Esophagus (tissue), 2 donors: Measurements from ENCODE around the gene HOXD11. TPM values are rescaled to one million over a fixed set of nuclear protein-coding genes. Genes with fewer than 3 reads are reported as not detected.

Experiments
- H3K27ac ChIP-seq, 2 donors: one replicate each; pipeline ENCODE4 v1.5.1; 2013; ENCODE audit warnings: low read depth in 2 of 2, mild to moderate bottlenecking in 2 of 2, inconsistent platforms in 1 of 2, low read length in 1 of 2, moderate library complexity in 1 of 2
- H3K27me3 ChIP-seq, 2 donors: one replicate each; pipeline ENCODE4 v1.6.1; 2013; ENCODE audit warnings: low read length in 2 of 2, control low read depth in 1 of 2, mild to moderate bottlenecking in 1 of 2; ENCODE audit not compliant: insufficient read depth in 2 of 2, control insufficient read depth in 1 of 2
- H3K36me3 ChIP-seq, 2 donors: one replicate each; pipeline ENCODE4 v1.6.1; 2013; ENCODE audit warnings: low read length in 1 of 2; ENCODE audit not compliant: control insufficient read depth in 2 of 2, insufficient read depth in 2 of 2
- H3K4me1 ChIP-seq, 2 donors: one replicate each; pipeline ENCODE4 v1.6.1; 2013; ENCODE audit warnings: low read length in 1 of 2; ENCODE audit not compliant: control insufficient read depth in 2 of 2, insufficient read depth in 2 of 2
- H3K4me3 ChIP-seq, 2 donors: one replicate each; pipeline ENCODE4 v1.5.1; 2013; ENCODE audit warnings: low read length in 2 of 2, mild to moderate bottlenecking in 2 of 2, low read depth in 1 of 2, moderate library complexity in 1 of 2
- H3K9me3 ChIP-seq, 2 donors: one replicate each; pipeline ENCODE4 v1.6.1; 2013; ENCODE audit warnings: mild to moderate bottlenecking in 2 of 2, low read depth in 1 of 2, low read length in 1 of 2, moderate library complexity in 1 of 2; ENCODE audit not compliant: control insufficient read depth in 2 of 2, insufficient read depth in 1 of 2
- WGBS, 2 donors: extraction: QIAGEN DNeasy Blood & Tissue Kit; methylation state at CpG; one replicate each; pipeline ENCODE4 v1.1.7; 2013; 5-methylcytosine and 5-hydroxymethylcytosine counted together
- polyA plus RNA-seq, 2 donors: library from polyadenylated mRNA; stranded (reverse); fragments of 200-250 nt; gene quantifications; one replicate each; pipeline ENCODE4 v1.2.3, GENCODE V29; 2013
- donor health status: healthy with polysubstance abuse.
- donor health status: Bipolar disorder and iron deficiency.

HOXD11 gene
- polyA plus RNA-seq, 2 donors = 0.08 TPM; not detected in 1

- Histone ChIP-seq H3K36me3 (no peaks in the 10 kb centered on the region), H3K4me1 (peaks cover 8 to 13% of the 10 kb centered on the region in 2 donors), H3K4me3 (peak within 1 kb of the TSS; percentile 25 to 42), H3K9me3 (peaks cover 0 to 12% of the 10 kb centered on the region in 2 donors), H3K27ac (no peak within 1 kb of the TSS), H3K27me3 (peaks cover 0 to 49% of the 10 kb centered on the region in 2 donors)
- WGBS, 2 donors = 5% methylated on average over 51 to 95 of the region's 95 CpGs
Measured at GRCh38 chr2:176092270-176093144, 14.6 kb upstream of the HOXD11 start, which contains the start of gene HOXD13. Gene HOXD13, plus strand, starts transcription at chr2:176092721. Its CDS starts 170 bp downstream, at chr2:176092891.

GRCh38 chr2:176093145-176093897, 13.8 kb upstream of the HOXD11 start:
- Histone ChIP-seq H3K4me1 (peaks cover 8 to 9% of the 10 kb centered on the region in 2 donors), H3K4me3 (peak overlapping the region; percentile 25 to 42), H3K27me3 (peaks cover 0 to 48% of the 10 kb centered on the region in 2 donors), H3K36me3 (no peaks in the 10 kb centered on the region), H3K9me3 (peaks cover 0 to 9% of the 10 kb centered on the region in 2 donors), H3K27ac (no peak overlapping the region)
- 3 to 6% methylated on average over 51 to 53 of the region's 53 CpGs for WGBS, 2 donors

GRCh38 chr2:176093898-176094249, 13.2 kb upstream of the HOXD11 start:
- Histone ChIP-seq H3K4me1 (peaks cover 8 to 11% of the 10 kb centered on the region in 2 donors), H3K27me3 (peaks cover 0 to 54% of the 10 kb centered on the region in 2 donors), H3K36me3 (no peaks in the 10 kb centered on the region), H3K27ac (no peak overlapping the region), H3K4me3 (no peak overlapping the region), H3K9me3 (peaks cover 0 to 9% of the 10 kb centered on the region in 2 donors)
- 10 to 13% methylated on average over 8 of the region's 8 CpGs for WGBS, 2 donors

GRCh38 chr2:176094349-176094748, 12.7 kb upstream of the HOXD11 start:
- H3K36me3 ChIP-seq = no peaks in the 10 kb centered on the region
- no peak overlapping the region for H3K27ac ChIP-seq
- H3K4me1 ChIP-seq = peaks cover 8 to 11% of the 10 kb centered on the region in 2 donors

GRCh38 chr2:176095421-176095820, 11.7 kb upstream of the HOXD11 start:
- no peak overlapping the region for H3K27ac ChIP-seq
- no peak overlapping the region for H3K4me3 ChIP-seq
- no peaks in the 10 kb centered on the region for H3K36me3 ChIP-seq
- H3K27me3 ChIP-seq = peaks cover 9 to 62% of the 10 kb centered on the region in 2 donors
- H3K9me3 ChIP-seq = peaks cover 0 to 19% of the 10 kb centered on the region in 2 donors
- H3K4me1 ChIP-seq = peaks cover 8 to 11% of the 10 kb centered on the region in 2 donors
- WGBS, 2 donors = 16 to 24% methylated on average over 5 of the region's 5 CpGs

More at GRCh38 chr2:176094349-176094748, 12.7 kb upstream of the HOXD11 start:
- WGBS, 2 donors = 7 to 12% methylated on average over 12 of the region's 12 CpGs
- Histone ChIP-seq H3K27me3 (peaks cover 0 to 56% of the 10 kb centered on the region in 2 donors), H3K4me3 (no peak overlapping the region), H3K9me3 (peaks cover 0 to 9% of the 10 kb centered on the region in 2 donors)

GRCh38 chr2:176096243-176096985, 10.7 kb upstream of the HOXD11 start:
- no peaks in the 10 kb centered on the region for H3K36me3 ChIP-seq
- no peak overlapping the region for H3K27ac ChIP-seq
- WGBS, 2 donors = 11 to 13% methylated on average over 16 of the region's 16 CpGs
- peaks cover 15 to 62% of the 10 kb centered on the region in 2 donors for H3K27me3 ChIP-seq
- H3K4me1 ChIP-seq = peaks cover 8 to 11% of the 10 kb centered on the region in 2 donors
- peak overlapping the region in 1 of 2 donors; percentile 26 for H3K4me3 ChIP-seq
- H3K9me3 ChIP-seq = peaks cover 0 to 21% of the 10 kb centered on the region in 2 donors

GRCh38 chr2:176096986-176097819, 9.9 kb upstream of the HOXD11 start:
- peaks cover 6 to 11% of the 10 kb centered on the region in 2 donors for H3K4me1 ChIP-seq

GRCh38 chr2:176097820-176098365, 9.2 kb upstream of the HOXD11 start:
- WGBS, 2 donors = 4% methylated on average over 18 of the region's 18 CpGs
- H3K36me3 ChIP-seq = no peaks in the 10 kb centered on the region
- H3K9me3 ChIP-seq = peaks cover 0 to 18% of the 10 kb centered on the region in 2 donors
- peaks cover 24 to 54% of the 10 kb centered on the region in 2 donors for H3K27me3 ChIP-seq
- peak overlapping the region in 1 of 2 donors; percentile 26 for H3K4me3 ChIP-seq
- H3K4me1 ChIP-seq = peaks cover 6 to 11% of the 10 kb centered on the region in 2 donors
- H3K27ac ChIP-seq = no peak overlapping the region

More at GRCh38 chr2:176096986-176097819, 9.9 kb upstream of the HOXD11 start:
- Histone ChIP-seq H3K36me3 (no peaks in the 10 kb centered on the region), H3K4me3 (peak overlapping the region; percentile 16 to 26), H3K27ac (no peak overlapping the region), H3K9me3 (peaks cover 0 to 18% of the 10 kb centered on the region in 2 donors), H3K27me3 (peaks cover 20 to 55% of the 10 kb centered on the region in 2 donors)
- WGBS, 2 donors = 3 to 4% methylated on average over 37 to 45 of the region's 45 CpGs
